Nephron progenitor cell (in vitro differentiated cells): ENCODE measurements around the gene BRAT1.

Experiments
- DNase-seq: peaks from one replicate; pipeline ENCODE4 v3.0.0; 2021
- H3K27ac Mint-ChIP-seq: 2 replicates; pipeline ENCODE4 v1.8.0; 2021; ENCODE audit warnings: mild to moderate bottlenecking, moderate library complexity, mixed read lengths
- H3K27me3 Mint-ChIP-seq: 2 replicates; pipeline ENCODE4 v1.8.0; 2021; ENCODE audit warnings: mild to moderate bottlenecking, low read depth, mixed read lengths; ENCODE audit not compliant: poor library complexity
- H3K36me3 Mint-ChIP-seq: 2 replicates; pipeline ENCODE4 v1.8.0; 2021; ENCODE audit warnings: low read depth, mixed read lengths
- H3K4me1 Mint-ChIP-seq: 2 replicates; pipeline ENCODE4 v1.8.0; 2021; ENCODE audit warnings: mixed read lengths
- H3K4me3 Mint-ChIP-seq: 2 replicates; pipeline ENCODE4 v1.8.0; 2021; ENCODE audit warnings: mild to moderate bottlenecking, moderate library complexity, mixed read lengths
- H3K9me3 Mint-ChIP-seq: 2 replicates; pipeline ENCODE4 v1.8.0; 2021; ENCODE audit warnings: mild to moderate bottlenecking, moderate library complexity, mixed read lengths
- TF ChIP-seq, protein P1 (sequence below): fragments of 200-600 bp; sonication (generic); IDR thresholded peaks from 2 replicates; pipeline ENCODE4 v1.5.0; 2021; ENCODE audit warnings: antibody characterized with exemption

BRAT1 gene

GRCh38 chr7:2526659-2527504, 28.4 kb downstream of the BRAT1 start:
- Mint-ChIP-seq H3K27ac (no peak overlapping the region), H3K27me3 (peaks cover 3% of the 10 kb centered on the region), H3K4me1 (peaks cover 31% of the 10 kb centered on the region), H3K4me3 (no peak overlapping the region), H3K36me3 (no peaks in the 10 kb centered on the region), H3K9me3 (no peaks in the 10 kb centered on the region)
- TF ChIP-seq, protein P1, sequence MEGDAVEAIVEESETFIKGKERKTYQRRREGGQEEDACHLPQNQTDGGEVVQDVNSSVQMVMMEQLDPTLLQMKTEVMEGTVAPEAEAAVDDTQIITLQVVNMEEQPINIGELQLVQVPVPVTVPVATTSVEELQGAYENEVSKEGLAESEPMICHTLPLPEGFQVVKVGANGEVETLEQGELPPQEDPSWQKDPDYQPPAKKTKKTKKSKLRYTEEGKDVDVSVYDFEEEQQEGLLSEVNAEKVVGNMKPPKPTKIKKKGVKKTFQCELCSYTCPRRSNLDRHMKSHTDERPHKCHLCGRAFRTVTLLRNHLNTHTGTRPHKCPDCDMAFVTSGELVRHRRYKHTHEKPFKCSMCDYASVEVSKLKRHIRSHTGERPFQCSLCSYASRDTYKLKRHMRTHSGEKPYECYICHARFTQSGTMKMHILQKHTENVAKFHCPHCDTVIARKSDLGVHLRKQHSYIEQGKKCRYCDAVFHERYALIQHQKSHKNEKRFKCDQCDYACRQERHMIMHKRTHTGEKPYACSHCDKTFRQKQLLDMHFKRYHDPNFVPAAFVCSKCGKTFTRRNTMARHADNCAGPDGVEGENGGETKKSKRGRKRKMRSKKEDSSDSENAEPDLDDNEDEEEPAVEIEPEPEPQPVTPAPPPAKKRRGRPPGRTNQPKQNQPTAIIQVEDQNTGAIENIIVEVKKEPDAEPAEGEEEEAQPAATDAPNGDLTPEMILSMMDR, result no peak
- DNase-seq, result no peak

- DNase-seq, result no peak
- peak overlapping the region; percentile 16 for H3K27ac Mint-ChIP-seq
- H3K27me3 Mint-ChIP-seq, result peaks cover 3% of the 10 kb centered on the region
- H3K4me3 Mint-ChIP-seq, result no peak overlapping the region
- H3K9me3 Mint-ChIP-seq, result no peaks in the 10 kb centered on the region
- H3K4me1 Mint-ChIP-seq, result peaks cover 36% of the 10 kb centered on the region
- no peaks in the 10 kb centered on the region for H3K36me3 Mint-ChIP-seq
- TF ChIP-seq, protein P1, result no peak
Observed at GRCh38 chr7:2525658-2526630, 29.4 kb downstream of the BRAT1 start.

DNA sequence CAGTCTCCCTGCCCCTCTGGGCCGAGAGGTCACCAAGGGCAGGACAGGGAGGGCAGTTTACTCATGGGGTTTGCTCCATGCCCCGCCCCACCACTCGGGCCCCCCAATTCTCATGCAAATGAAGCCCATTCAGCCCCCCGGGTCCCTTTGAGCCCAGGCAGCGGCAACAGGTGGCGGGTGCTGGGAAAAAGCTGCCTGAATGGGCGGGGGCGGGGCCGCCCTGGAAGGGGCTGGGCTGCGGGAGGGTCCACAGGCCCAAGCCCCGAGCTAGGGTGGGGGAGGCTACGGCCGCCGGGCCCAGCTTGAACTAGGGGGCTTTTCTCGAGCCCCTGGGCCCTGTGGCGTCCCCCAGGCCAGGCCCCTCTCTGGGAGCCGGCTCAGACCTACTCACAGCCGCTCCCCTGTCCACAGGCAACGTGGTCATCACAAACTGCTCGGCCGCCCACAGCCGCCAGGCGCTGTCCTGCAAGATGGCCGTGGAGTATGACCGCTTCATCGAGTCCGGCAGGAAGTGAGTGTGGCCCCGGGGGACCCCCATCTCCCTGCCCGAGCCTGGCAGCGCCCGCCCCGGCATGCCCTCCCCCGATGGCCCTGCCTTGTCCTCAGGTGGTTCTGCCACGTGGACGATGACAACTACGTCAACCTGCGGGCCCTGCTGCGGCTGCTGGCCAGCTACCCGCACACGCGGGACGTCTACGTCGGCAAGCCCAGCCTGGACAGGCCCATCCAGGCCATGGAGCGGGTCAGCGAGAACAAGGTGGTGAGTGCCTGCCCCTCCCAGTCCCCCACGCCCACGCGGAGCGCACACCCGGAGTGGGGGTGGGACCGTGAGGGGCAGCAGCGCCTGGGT, 30.3 kb downstream of the BRAT1 start:
- peaks cover 8% of the 10 kb centered on the region for H3K27me3 Mint-ChIP-seq
- H3K36me3 Mint-ChIP-seq, result no peaks in the 10 kb centered on the region
- H3K4me1 Mint-ChIP-seq, result peaks cover 43% of the 10 kb centered on the region
- DNase-seq, result no peak
- no peaks in the 10 kb centered on the region for H3K9me3 Mint-ChIP-seq
- TF ChIP-seq, protein P1, result no peak
- H3K27ac Mint-ChIP-seq, result no peak overlapping the region
- no peak overlapping the region for H3K4me3 Mint-ChIP-seq

DNA sequence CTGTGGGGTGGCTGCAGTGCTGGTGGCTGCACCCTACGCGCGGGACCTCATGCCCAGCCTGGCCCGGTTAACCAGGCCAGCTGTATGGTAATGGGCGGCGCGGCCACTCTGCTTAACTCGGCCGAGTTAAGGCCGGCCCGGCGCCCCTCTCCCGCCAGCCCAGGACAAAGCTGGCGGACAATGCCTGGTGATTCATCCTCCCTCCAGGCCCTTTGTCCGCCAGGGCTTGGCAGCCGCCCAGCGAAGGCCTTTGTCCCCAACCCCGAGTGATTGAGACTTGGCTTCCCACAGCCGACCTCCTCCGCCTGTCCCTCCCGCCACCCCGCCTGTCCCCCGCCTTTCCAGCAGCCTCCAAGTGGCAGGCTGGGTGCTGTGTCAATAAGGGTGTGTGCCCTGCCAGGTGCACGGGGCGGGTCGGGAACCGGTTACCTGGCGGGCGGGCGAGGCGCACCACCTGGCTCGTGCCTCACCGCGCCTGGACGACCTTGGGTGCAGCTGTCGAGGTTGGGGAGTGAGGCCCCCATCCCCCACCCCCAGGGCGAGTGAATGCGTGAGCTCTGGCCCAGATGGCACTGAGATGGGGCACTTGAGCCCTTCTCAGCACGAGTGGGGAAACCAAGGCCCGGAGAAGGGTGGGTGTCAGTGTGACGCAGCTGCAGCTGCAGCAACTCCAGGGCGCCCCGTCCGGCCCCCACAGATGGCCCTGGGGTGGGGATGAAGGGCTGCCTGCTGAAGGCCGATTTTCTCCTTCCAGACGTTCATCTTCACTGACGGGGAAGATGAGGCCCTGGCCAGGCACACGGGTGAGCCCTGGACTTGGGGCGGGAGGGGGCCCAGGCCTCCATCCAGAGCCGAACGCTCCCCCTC, 31.1 kb downstream of the BRAT1 start:
- Mint-ChIP-seq H3K4me3 (peak overlapping the region; percentile 28), H3K27ac (no peak overlapping the region), H3K27me3 (peaks cover 8% of the 10 kb centered on the region), H3K36me3 (no peaks in the 10 kb centered on the region), H3K9me3 (no peaks in the 10 kb centered on the region), H3K4me1 (peaks cover 43% of the 10 kb centered on the region)
- no peak for DNase-seq
- TF ChIP-seq, protein P1, result no peak

- TF ChIP-seq, protein P1, result no peak
- H3K9me3 Mint-ChIP-seq, result no peaks in the 10 kb centered on the region
- H3K27me3 Mint-ChIP-seq, result peaks cover 8% of the 10 kb centered on the region
- no peak overlapping the region for H3K27ac Mint-ChIP-seq
- H3K36me3 Mint-ChIP-seq, result no peaks in the 10 kb centered on the region
- no peak for DNase-seq
- peak overlapping the region; percentile 71 for H3K4me3 Mint-ChIP-seq
- peaks cover 44% of the 10 kb centered on the region for H3K4me1 Mint-ChIP-seq
Observed at GRCh38 chr7:2523461-2523936, 31.8 kb downstream of the BRAT1 start.
